ENCODE measurements around the gene PWWP2B.

PWWP2B gene

DNA sequence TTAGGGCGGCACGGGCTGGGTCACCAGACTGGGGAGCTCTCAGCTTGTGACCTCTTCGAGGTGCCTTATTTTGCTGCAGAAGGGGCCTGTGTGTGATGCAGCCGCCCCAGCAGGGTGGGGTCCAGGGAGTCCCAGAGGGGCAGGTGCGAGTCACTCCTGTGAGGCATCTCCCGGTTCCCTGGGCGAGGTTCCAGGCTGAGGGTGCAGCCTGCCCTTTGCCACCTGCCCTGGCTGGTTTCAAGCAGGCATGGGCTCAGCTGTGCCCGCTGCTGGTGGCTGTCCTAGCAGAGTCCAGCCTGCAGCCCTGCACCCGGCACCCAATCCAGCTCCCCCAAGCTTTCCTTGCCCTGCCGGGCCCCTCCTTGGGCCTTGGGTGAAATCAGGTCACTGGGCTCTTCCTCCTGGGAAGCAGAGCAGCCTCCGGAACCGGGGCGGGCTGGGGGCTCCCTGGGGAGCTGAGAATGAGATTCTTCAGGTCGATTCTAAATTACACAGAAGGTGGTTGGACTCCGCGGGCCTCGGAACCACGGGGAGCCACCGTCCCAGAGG, 64.8 kb downstream of the PWWP2B start:
- no peak for DNase-seq

DNA sequence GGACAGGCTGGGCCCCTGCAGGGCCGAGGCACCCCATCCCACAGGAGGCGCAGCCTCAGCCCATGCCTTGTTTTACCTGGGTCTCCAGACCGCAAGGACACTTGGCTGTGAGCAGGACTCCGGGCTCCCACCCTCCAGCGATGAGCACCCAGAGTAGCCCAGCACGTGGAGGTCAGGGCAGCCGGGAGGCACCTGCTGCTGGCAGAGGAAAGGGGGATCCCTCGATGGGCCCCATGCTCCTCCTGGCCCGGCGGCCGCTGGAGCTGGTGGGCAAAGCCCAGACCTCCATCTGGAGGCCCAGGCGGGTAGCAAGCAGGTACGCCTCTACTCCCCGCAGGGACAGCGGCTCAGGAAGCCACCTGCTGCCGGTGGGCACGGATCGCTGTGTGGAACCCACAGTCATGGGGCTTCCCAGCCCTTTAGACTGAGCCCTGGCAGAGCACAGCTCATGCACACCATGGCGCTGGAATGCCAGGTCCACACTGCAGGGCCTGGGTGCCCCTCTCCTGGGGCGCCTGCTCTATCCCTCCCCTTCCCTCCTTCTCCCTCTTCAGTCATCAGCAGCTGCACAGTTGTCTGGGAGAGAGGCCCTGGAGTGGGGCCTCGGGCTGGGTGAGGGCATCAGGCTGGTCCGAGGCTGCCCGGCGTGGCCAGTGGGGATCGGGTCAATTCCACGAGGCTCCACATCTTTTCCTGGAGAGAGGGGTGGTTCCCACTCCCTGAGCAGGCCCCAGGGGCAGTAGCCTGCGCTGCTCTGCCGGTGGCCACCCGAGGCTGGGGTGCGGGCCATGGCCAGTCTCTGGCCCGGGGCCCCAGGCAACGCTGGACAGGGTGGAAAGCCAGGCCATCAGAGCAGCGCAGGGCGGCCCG, 65.7 kb downstream of the PWWP2B start:
- DNase-seq, result no peak

DNA sequence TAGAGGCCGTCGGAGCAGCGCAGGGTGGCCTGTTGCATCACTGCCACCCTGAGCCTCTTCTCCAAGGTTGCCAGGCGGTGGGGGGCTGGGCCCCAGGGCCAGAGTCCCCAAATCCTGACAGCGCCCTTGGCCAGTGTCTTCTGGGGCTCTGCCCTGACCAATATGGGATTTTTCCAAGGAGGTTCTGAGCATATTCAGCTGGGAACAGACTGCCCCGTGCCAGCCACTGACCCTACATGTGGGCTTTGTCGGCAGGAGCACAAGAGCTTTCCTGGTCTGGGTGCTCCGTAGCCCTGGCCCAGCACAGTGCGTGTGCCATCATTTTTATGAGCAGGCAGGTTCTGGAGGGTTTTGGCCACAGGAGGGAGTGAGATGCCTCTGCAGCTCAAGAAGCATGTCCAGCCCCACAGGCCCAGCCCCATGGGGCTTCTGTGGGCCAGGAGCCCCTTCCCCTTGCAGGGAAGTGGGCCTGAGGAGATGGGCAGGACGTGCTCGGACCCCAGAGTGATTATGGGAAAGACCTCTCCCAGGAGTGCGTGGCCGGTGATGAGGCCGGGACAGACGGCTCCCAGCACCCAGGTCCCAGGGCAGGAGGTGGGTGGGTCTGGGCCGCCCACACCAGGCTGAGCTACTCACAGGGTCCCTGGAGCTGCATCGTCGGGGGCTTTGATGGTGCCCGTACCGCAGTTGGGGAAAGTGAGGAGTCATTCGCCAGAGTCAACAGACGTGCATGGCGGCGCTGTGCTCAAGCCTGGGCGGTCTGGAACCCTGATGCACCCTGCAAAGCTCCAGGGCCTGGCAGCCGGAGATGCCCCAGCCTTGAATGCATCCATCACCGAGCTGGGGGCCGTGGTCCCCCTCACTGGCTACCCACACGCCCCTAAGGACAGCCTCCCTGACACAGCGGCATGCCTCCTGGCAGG, 66.6 kb downstream of the PWWP2B start:
- no peak for DNase-seq

GRCh38 chr10:132464256-132465192, 67.5 kb downstream of the PWWP2B start:
- DNase-seq, result no peak

DNA sequence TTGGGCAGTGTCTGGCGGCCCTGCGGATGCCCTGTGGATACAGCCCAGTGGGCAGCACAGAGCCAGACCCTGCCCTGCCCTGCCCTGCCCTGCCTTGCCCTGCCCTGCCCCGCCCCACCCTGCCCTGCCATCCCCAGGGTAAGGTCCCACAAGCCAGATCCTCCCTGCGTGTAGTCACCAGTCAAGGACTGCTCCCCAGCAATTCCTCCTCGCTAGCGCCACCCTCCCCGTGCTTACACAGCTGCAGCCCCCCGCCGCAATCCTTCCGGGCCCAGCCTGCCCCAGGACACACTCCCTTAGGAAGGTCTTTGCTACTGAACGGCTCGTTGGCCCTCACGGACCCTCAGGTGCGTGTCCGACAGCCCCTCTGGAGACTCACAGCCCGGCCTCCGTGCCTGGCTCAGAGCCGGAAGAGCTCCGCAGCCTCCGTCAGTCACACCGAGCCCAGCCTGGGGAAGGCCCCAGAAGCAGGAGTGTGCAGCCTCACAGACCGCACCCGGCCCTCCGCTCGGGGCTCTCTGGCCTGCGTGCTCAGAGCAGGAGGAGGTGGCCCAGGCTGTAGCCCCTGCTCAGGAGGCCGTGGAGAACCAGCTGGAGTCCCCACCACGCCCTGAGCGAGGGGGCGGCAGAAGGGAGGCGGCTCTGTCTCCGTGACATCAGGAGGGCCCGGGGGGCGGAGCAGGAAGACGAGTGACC, 68.3 kb downstream of the PWWP2B start:
- no peak for DNase-seq

GRCh38 chr10:132465889-132466519, 69.0 kb downstream of the PWWP2B start:
- DNase-seq, result no peak

DNA sequence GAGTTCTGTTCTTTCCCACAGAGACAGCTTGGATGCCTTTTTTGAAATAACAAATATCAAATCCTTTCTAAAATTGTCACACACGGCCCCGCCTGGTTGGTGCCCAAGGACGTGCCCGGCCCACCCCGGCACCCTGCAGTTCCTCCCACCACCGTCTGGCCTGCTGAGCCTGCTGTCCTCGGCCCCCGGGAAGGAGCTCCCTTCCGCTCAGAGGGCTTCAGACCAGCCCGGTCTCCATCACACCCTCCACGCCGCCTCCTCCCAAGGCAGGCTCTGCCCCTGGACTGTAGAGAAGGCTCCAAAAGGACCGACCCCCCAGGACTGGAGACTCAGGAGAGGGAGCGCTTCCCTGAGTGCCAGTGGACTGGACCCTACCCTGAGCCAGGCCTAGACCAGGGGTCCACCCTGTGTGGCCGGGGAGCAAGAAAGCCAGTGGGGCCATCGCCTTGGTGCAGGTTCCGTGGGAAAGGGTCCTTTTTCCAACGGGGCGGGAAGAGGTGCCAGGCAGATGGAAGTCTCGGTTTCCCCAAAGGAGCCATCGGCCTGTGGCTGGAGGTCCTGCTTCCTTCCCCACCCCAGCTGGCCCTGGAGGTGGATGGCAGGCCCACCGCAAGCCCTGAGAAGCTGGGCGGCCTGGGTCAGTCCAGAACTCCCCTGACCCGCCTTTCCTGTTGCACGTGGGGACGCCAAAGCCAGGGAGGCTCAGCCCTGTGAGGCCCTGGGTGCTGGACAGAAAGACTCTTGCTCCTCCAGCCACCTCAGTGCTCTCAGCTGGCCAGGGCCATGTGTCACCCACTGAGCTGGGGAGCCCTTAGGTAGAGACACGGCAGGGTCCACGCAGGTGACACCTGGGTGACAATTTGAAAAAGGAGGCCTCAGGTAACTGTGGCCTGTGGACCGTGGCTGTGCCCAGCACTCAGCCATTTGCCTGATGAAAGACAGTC, 69.8 kb downstream of the PWWP2B start:
- no peak for DNase-seq
